ENCODE measurements around the gene AGFG1. TPM values are rescaled to one million over a fixed set of nuclear protein-coding genes. Genes with fewer than 3 reads are reported as not detected.
A peak's percentile ranks its signal among the peaks of the same experiment; 100 is the strongest.

AGFG1 gene
- total RNA-seq, 1 donor from 2014 or later, result 25.5 TPM

- no peaks in the 10 kb centered on the region for H3K9me3 ChIP-seq
- TF ChIP-seq, protein P1, sequence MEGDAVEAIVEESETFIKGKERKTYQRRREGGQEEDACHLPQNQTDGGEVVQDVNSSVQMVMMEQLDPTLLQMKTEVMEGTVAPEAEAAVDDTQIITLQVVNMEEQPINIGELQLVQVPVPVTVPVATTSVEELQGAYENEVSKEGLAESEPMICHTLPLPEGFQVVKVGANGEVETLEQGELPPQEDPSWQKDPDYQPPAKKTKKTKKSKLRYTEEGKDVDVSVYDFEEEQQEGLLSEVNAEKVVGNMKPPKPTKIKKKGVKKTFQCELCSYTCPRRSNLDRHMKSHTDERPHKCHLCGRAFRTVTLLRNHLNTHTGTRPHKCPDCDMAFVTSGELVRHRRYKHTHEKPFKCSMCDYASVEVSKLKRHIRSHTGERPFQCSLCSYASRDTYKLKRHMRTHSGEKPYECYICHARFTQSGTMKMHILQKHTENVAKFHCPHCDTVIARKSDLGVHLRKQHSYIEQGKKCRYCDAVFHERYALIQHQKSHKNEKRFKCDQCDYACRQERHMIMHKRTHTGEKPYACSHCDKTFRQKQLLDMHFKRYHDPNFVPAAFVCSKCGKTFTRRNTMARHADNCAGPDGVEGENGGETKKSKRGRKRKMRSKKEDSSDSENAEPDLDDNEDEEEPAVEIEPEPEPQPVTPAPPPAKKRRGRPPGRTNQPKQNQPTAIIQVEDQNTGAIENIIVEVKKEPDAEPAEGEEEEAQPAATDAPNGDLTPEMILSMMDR (IDR thresholded peaks at IDR 0.05), result no peak
- no peak for DNase-seq (ENCODE audit: low spot score in 2 of 2)
- H3K4me3 ChIP-seq, result no peak overlapping the region
- intact Hi-C loops (cut with DNase I), result no loop called here
- H3K36me3 ChIP-seq, result no peaks in the 10 kb centered on the region
- H3K27ac ChIP-seq, result no peak overlapping the region
- H3K27me3 ChIP-seq, result no peaks in the 10 kb centered on the region
- no peaks in the 10 kb centered on the region for H3K4me1 ChIP-seq
These were observed 21.6 kb downstream of the AGFG1 start for GRCh38 chr2:227493524-227493923.

DNA sequence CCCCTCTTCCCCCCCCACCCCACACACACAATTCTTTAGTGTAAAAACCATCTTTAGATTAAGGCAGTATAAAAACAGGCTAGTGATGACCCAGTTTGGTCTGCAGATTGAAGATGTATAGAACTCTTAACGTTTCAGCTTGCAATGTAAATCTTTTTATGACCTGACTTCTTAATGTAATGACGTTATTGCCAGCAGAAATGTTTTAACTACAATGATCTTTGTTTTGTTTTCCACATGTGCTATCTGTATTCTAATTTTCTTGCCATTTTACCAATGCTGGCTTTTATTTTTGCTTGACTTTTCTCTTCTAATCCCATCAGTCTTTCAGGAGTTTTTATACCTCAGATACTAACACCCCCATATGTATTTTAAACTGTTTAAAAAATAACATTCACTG, 25.2 kb downstream of the AGFG1 start:
- TF ChIP-seq, protein P1 (IDR thresholded peaks at IDR 0.05), result no peak
- no peaks in the 10 kb centered on the region for H3K36me3 ChIP-seq
- no peaks in the 10 kb centered on the region for H3K27me3 ChIP-seq
- DNase-seq (ENCODE audit: low spot score in 2 of 2), result no peak
- H3K4me3 ChIP-seq, result no peak overlapping the region
- intact Hi-C loops (cut with DNase I), result no loop called here
- H3K27ac ChIP-seq, result no peak overlapping the region
- H3K4me1 ChIP-seq, result no peaks in the 10 kb centered on the region
- H3K9me3 ChIP-seq, result no peaks in the 10 kb centered on the region

DNA sequence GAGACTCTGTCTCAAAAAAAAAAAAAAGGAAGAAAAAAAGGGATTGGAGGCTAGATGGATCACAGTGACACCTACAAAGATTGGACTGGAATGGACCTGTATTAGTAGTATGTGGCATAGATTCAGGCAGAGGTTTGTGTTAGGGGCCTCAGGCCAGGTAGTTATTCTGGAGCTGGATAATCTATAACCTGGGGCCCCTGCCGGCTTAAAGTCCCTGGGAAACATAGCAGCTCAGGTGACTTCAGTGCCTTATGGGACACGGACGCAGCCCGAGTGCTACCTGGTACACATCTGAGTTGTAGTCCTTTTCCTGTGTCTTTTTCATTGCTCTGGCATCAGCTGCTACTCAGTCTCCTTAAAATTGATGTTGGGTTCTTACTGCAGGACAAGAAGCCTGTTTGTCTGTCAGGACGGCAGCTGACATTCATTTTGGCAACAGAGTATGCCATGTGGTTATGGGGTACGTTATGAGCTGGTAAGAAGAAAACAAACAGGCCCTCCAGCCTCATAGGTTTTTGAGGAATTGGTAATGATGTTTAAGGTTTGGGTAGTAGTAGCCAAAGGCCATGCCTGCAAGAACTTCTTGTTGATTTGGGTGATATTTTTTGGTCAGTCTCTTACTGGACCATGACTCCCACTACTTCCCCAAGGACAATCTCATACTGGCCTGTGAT, 27.8 kb downstream of the AGFG1 start:
- Histone ChIP-seq H3K4me1 (peaks cover 0 to 16% of the 10 kb centered on the region in 2 donors), H3K4me3 (no peak overlapping the region), H3K27me3 (no peaks in the 10 kb centered on the region), H3K27ac (no peak overlapping the region), H3K9me3 (no peaks in the 10 kb centered on the region), H3K36me3 (no peaks in the 10 kb centered on the region)
- DNase-seq (ENCODE audit: low spot score in 2 of 2), result no peak
- TF ChIP-seq, protein P1 (IDR thresholded peaks at IDR 0.05), result no peak
- intact Hi-C loops (cut with DNase I), result no loop called here

- intact Hi-C loops (cut with DNase I), result no loop called here
- Histone ChIP-seq H3K4me1 (peaks cover 0 to 17% of the 10 kb centered on the region in 2 donors), H3K27me3 (no peaks in the 10 kb centered on the region), H3K36me3 (no peaks in the 10 kb centered on the region), H3K27ac (no peak overlapping the region), H3K9me3 (no peaks in the 10 kb centered on the region), H3K4me3 (no peak overlapping the region)
- no peak for DNase-seq (ENCODE audit: low spot score in 2 of 2)
- TF ChIP-seq, protein P1 (IDR thresholded peaks at IDR 0.05), result no peak
These were observed 28.3 kb downstream of the AGFG1 start for GRCh38 chr2:227500301-227500630.

DNA sequence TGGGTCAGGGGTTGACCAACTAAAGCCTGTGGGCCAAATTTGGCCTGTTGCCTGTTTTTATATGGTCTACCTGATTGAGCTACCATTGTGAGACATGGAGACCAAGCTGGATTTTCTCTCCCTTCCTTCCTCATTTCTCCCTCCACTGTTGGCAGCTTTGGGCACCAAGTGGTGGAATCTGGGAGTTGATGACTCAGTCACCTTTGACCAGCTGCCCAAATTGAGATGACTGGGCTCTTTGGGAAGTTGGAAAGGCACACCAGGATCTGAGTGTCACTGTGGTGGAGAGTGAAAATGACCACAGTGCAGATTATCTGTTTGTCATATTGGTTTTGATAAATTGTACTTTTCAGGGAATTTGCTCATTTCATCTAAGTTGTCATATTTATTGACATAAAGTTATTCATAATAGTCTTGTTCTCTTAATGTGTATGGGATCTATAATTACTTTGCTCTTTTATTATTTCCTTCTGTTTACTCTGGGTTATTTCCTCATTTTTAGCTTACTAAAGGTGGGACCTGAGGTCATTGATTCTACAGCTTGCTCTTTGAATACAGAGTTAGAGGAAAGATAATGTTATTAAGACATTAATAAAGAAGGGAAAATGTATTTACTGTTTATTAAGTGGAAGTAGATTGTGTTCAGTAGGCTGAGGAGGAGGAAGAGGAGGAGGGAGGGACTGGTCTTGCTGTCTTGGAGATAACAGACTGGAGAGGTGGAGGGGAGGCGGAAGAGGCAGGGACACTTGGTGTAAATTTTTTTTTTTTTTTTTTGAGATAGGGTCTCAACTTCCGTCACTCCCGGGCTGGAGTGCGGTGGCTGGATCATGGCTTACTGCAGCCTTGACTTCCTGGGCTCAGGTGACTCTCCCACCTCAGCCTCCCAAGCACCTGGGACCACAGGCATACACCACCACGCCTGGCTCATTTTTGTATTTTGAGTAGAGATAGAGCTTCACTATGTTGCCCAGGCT, 31.8 kb downstream of the AGFG1 start:
- H3K27ac ChIP-seq, result peak overlapping the region; percentile 45 to 49
- peak; percentile 22 to 82 for DNase-seq (ENCODE audit: low spot score in 2 of 2)
- intact Hi-C loops (cut with DNase I), result loop anchor here (1.0 kb wide), 1 partner anchor 15 kb away; no protein-coding TSS in a partner anchor
- TF ChIP-seq, protein P1 (IDR thresholded peaks at IDR 0.05), result no peak
- H3K9me3 ChIP-seq, result no peaks in the 10 kb centered on the region
- peaks cover 0 to 28% of the 10 kb centered on the region in 2 donors for H3K4me1 ChIP-seq
- H3K4me3 ChIP-seq, result no peak overlapping the region
- H3K36me3 ChIP-seq, result no peaks in the 10 kb centered on the region
- H3K27me3 ChIP-seq, result no peaks in the 10 kb centered on the region

All from ascending aorta (tissue), 2 donors.